HepG2 (cell line): ENCODE results near the gene CYTH1. TPM values are rescaled to one million over a fixed set of nuclear protein-coding genes. Genes with fewer than 3 reads are reported as not detected.

ENCODE experiments used
- ATAC-seq: fragments of 200-7000 bp; cut with Tn5 transposase; 3 replicates; pipeline ENCODE4 v1.9.1; 2020; ENCODE audit warnings: mild to moderate bottlenecking, moderate library complexity
- BruUV-seq: library from RNA; stranded (reverse); fragments of 400-500 nt; replicated peaks from 2 replicates; lab custom pipeline; 2021; lab: Mats Ljungman, UMichigan
- CTCF ChIA-PET: fragments of 300-600 bp; formaldehyde crosslinking; extraction: SDS; loops from one replicate; lab custom pipeline; 2021; ENCODE audit warnings: low total read pairs, inconsistent platforms, low intra/inter-chr PET ratio; lab: Yijun Ruan, JAX
- POLR2A ChIA-PET: fragments of 350-600 bp; sonication (Branson Sonifier 250); formaldehyde crosslinking; loops from one replicate; lab custom pipeline; 2020; ENCODE audit warnings: antibody characterized with exemption, inconsistent platforms; lab: Yijun Ruan, JAX
- DNase-seq: peaks from one replicate; pipeline ENCODE4 v3.0.0-alpha.2; 2015; ENCODE audit warnings: low spot score
- FAIRE-seq: peaks from 3 replicates; lab custom pipeline; 2011; peaks lifted over from hg19 to GRCh38; lab: Jason Lieb, UNC
- H2AFZ ChIP-seq: one replicate; pipeline ENCODE4 v1.6.1; 2011; ENCODE audit warnings: low read length, inconsistent platforms
- H3K27ac ChIP-seq: fragments of 300-600 bp; 3 replicates; pipeline ENCODE4 v1.8.0; 2011; ENCODE audit warnings: mixed run types, mild to moderate bottlenecking, mixed read lengths, low read length, inconsistent platforms; ENCODE audit not compliant: insufficient read depth; ENCODE audit errors: extremely low read length
- H3K27me3 ChIP-seq, 2 experiments: fragments of 200-600 bp in 1 of 2; 2 replicates in 1 of 2; 3 replicates in 1 of 2; pipeline versions ENCODE4 v1.6.0 to v1.8.0; 2011; ENCODE audit warnings: low read length in 2 of 2, mild to moderate bottlenecking in 2 of 2, moderate library complexity in 2 of 2, inconsistent platforms in 1 of 2; ENCODE audit not compliant: insufficient read depth in 2 of 2, control insufficient read depth in 1 of 2
- H3K36me3 ChIP-seq, 2 experiments: fragments of 200-600 bp in 1 of 2; replicated peaks in 1 of 2; 2 replicates in 1 of 2; 3 replicates in 1 of 2; pipeline versions ENCODE4 v1.5.1 to v1.8.0; 2011; ENCODE audit warnings: low read length in 2 of 2, inconsistent platforms in 1 of 2; ENCODE audit not compliant: insufficient read depth in 2 of 2, control insufficient read depth in 1 of 2
- H3K4me1 ChIP-seq: 2 replicates; pipeline ENCODE4 v1.5.1; 2012; ENCODE audit warnings: low read length, inconsistent platforms; ENCODE audit not compliant: insufficient read depth
- H3K4me2 ChIP-seq: 2 replicates; pipeline ENCODE4 v1.6.0; 2011; ENCODE audit warnings: low read depth, low read length, inconsistent platforms
- H3K4me3 ChIP-seq, 3 experiments: fragments of 200-600 bp in 1 of 3; sonication (generic), shearing (Covaris generic) in 1 of 3; replicated peaks in 1 of 3; 2 replicates each; pipeline ENCODE4 v1.5.1; 2011 to 2016; ENCODE audit warnings: low read length in 3 of 3, inconsistent platforms in 2 of 3, low read depth in 2 of 3, mild to moderate bottlenecking in 2 of 3, control low read depth in 1 of 3, mixed read lengths in 1 of 3; ENCODE audit not compliant: insufficient read depth in 1 of 3
- H3K79me2 ChIP-seq: one replicate; pipeline ENCODE4 v1.6.1; 2011; ENCODE audit warnings: low read length, inconsistent platforms; ENCODE audit not compliant: insufficient read depth
- H3K9ac ChIP-seq: 2 replicates; pipeline ENCODE4 v1.6.0; 2011; ENCODE audit warnings: mild to moderate bottlenecking, low read depth, low read length, inconsistent platforms; ENCODE audit not compliant: insufficient read depth
- H3K9me3 ChIP-seq: 2 replicates; pipeline ENCODE4 v1.5.1; 2012; ENCODE audit warnings: mild to moderate bottlenecking, low read length
- H4K20me1 ChIP-seq: 2 replicates; pipeline ENCODE4 v1.6.0; 2011; ENCODE audit warnings: inconsistent platforms, mild to moderate bottlenecking, low read length, moderate library complexity; ENCODE audit not compliant: insufficient read depth
- FOXK1 ChIP-seq: sonication (generic); formaldehyde crosslinking; IDR thresholded peaks from 2 replicates; pipeline ENCODE4 v1.4.0; 2020; ENCODE audit warnings: low read depth, missing genetic modification reagents, borderline replicate concordance
- KDM1A ChIP-seq: IDR thresholded peaks from 2 replicates; pipeline ENCODE4 v1.6.1; 2016; ENCODE audit warnings: missing compliant biosample characterization
- ZBTB38 ChIP-seq: sonication (generic); formaldehyde crosslinking; IDR thresholded peaks from 2 replicates; pipeline ENCODE4 v1.5.1; 2020; ENCODE audit warnings: mild to moderate bottlenecking, missing genetic modification reagents
- WGBS: methylation state at CpG from one replicate; pipeline ENCODE4 v1.1.6; 2017; ENCODE audit warnings: low lambda C conversion rate; 5-methylcytosine and 5-hydroxymethylcytosine counted together
- in situ Hi-C: cut with HindIII; loops from 2 replicates; pipeline ENCODE4 v1.10.0; 2017; ENCODE audit warnings: low pct_unique_long_range_greater_than_20kb; ENCODE audit not compliant: extremely low pct_ligation_motif_present
- intact Hi-C: fragments of 100-400 bp; cut with micrococcal nuclease; formaldehyde crosslinking; loops from one replicate; pipeline ENCODE4 v1.10.0; 2022; ENCODE audit not compliant: unreplicated experiment
- polyA plus RNA-seq, 8 experiments: library from polyadenylated mRNA; depleted of rRNA in 3 of 8; stranded (reverse) in 7 of 8; unstranded in 1 of 8; fragments of >200 nt; fragmentation: Illumina TruSeq in 4 of 8; extraction: Trizol in 4 of 8; gene quantifications; 2 replicates each; pipeline versions ENCODE4 v1.2.1 to v1.2.3, GENCODE V29; 2011 to 2016; ENCODE audit warnings: low read depth in 4 of 8, missing spikeins in 1 of 8, mixed read lengths in 1 of 8; ENCODE audit not compliant: insufficient read depth in 1 of 8
- total RNA-seq, 5 experiments: library from RNA; depleted of rRNA; stranded (reverse); fragments of >200 nt; fragmentation: Illumina TruSeq; extraction: Trizol; gene quantifications; 2 replicates each; pipeline ENCODE4 v1.2.3, GENCODE V29; 2016; ENCODE audit warnings: low read depth in 1 of 5
- TF ChIP-seq, protein P1 (sequence below): conservative IDR thresholded peaks from 2 replicates; pipeline ENCODE4 v1.6.1; 2018; ENCODE audit warnings: missing genetic modification reagents

CYTH1 gene
- total and polyA plus RNA-seq, 2 of the 13 experiments (the other 11 are each of a cell fraction or from before 2014, with no cell fraction given): 20.1 to 48.9 TPM

DNA sequence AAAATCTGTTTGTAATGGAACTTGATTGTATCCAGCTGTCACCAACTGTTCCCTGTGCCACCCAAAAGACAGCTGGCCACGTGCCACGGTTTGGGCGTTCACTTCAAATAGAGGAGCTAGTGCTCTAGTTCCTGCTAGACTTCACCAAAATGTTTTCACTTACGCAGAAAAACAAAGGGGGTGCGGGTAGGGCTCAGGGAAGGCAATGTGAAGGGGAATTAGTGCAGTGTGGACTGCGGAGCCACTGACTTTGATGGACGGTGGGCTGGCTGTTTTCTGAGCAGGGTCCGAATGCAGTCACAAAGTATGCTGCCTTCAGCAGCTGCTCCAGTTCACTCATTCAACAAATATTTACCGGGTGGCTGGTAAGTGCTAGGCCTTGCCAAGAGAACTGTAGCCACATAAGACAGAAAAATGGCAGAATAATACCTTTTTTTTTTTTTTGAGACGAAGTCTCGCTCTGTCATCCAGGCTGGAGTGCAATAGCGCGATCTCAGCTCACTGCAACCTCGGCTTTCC lies 7.6 kb upstream of the CYTH1 start:
- no peak overlapping the region for H3K27ac ChIP-seq
- peaks cover 37% of the 10 kb centered on the region for H3K4me1 ChIP-seq
- no peaks in the 10 kb centered on the region for H3K79me2 ChIP-seq
- no peak overlapping the region for H3K4me2 ChIP-seq
- BruUV-seq: no TSS peak
- H4K20me1 ChIP-seq: no peaks in the 10 kb centered on the region
- no peak for DNase-seq
- ATAC-seq: no peak
- H2AFZ ChIP-seq: no peak overlapping the region
- no peaks in the 10 kb centered on the region for H3K27me3 ChIP-seq
- no peak overlapping the region for H3K4me3 ChIP-seq
- in situ Hi-C loops (no loop called here), intact Hi-C loops (loop anchor here (5.0 to 10.0 kb wide), 2 partner anchors 38 to 295 kb away; no protein-coding TSS in a partner anchor)
- no peak for FAIRE-seq
- no peaks in the 10 kb centered on the region for H3K9me3 ChIP-seq
- H3K36me3 ChIP-seq: peaks cover 1 to 4% of the 10 kb centered on the region in 2 experiments; a peak in 3 of 5 replicates
- TF ChIP-seq FOXK1 (CRISPR knock-in tag): no peak
- peak; percentile 32; the same call in 1 of the 2 replicates for TF ChIP-seq ZBTB38 (CRISPR knock-in tag)
- TF ChIP-seq, all 625 proteins: peak for 1
- 89% methylated on average over 14 of the region's 14 CpGs for WGBS
- CTCF ChIA-PET: no interaction called here
- no peak overlapping the region for H3K9ac ChIP-seq
- POLR2A ChIA-PET: interaction anchor here (0.8 kb wide), 1 partner anchor 72 kb away, joined by 3 read pairs; no protein-coding TSS in a partner anchor

DNA sequence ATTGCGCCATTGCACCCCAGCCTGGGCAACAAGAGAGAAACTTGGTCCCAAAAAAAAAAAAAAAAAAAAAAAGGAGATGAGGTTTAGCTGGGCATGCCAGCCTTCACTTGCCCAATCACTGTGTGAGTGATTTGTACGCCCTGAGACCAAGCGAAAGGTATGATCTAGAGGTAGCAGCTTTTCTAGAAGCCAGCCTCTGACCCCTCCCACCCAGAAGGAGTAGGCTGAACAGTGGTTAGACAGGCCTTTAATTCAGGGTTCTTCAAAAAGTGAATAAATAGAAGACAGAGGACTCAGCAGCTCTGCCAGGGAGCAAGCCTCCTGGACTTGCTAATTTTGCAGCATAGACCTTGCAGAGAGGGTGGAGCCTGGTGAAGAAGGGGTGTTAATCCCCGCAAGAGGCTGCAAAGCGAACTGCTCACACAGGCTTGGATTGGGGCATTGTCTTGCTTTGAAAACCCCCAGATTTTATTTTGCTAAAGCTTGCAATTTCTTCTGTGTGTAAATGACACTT lies 7.1 kb upstream of the CYTH1 start:
- Histone ChIP-seq H3K9me3 (no peaks in the 10 kb centered on the region), H4K20me1 (no peaks in the 10 kb centered on the region), H3K4me2 (no peak overlapping the region), H3K4me3 (no peak overlapping the region), H3K27me3 (no peaks in the 10 kb centered on the region), H3K4me1 (peaks cover 43% of the 10 kb centered on the region), H3K27ac (no peak overlapping the region), H3K9ac (no peak overlapping the region), H2AFZ (no peak overlapping the region), H3K79me2 (no peaks in the 10 kb centered on the region), H3K36me3 (peaks cover 1 to 4% of the 10 kb centered on the region in 2 experiments; a peak in 3 of 5 replicates)
- BruUV-seq: no TSS peak
- TF ChIP-seq KDM1A (CRISPR knock-in tag): no peak
- TF ChIP-seq, protein P1, sequence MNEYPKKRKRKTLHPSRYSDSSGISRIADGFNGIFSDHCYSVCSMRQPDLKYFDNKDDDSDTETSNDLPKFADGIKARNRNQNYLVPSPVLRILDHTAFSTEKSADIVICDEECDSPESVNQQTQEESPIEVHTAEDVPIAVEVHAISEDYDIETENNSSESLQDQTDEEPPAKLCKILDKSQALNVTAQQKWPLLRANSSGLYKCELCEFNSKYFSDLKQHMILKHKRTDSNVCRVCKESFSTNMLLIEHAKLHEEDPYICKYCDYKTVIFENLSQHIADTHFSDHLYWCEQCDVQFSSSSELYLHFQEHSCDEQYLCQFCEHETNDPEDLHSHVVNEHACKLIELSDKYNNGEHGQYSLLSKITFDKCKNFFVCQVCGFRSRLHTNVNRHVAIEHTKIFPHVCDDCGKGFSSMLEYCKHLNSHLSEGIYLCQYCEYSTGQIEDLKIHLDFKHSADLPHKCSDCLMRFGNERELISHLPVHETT: no peak
- ChIA-PET CTCF (no interaction called here), POLR2A (interaction anchor here (0.8 kb wide), 1 partner anchor 71 kb away, joined by 3 read pairs; no protein-coding TSS in a partner anchor)
- intact Hi-C loops: no loop called here
- ATAC-seq: no peak
- DNase-seq: no peak
- FAIRE-seq: no peak
- 96% methylated on average over 5 of the region's 5 CpGs for WGBS
- in situ Hi-C loops: no loop called here
